ENCODE data around the gene ERF. TPM values are rescaled to one million over a fixed set of nuclear protein-coding genes. Genes with fewer than 3 reads are reported as not detected.

The ERF gene
- total RNA-seq, 1 donor from 2014 or later: 64.5 TPM

GRCh38 chr19:42284066-42284501 is 29.2 kb upstream of the ERF start:
- no peak for DNase-seq (ENCODE audit: low spot score)
- no peak for TF ChIP-seq CTCF (IDR thresholded peaks at IDR 0.05)

DNA sequence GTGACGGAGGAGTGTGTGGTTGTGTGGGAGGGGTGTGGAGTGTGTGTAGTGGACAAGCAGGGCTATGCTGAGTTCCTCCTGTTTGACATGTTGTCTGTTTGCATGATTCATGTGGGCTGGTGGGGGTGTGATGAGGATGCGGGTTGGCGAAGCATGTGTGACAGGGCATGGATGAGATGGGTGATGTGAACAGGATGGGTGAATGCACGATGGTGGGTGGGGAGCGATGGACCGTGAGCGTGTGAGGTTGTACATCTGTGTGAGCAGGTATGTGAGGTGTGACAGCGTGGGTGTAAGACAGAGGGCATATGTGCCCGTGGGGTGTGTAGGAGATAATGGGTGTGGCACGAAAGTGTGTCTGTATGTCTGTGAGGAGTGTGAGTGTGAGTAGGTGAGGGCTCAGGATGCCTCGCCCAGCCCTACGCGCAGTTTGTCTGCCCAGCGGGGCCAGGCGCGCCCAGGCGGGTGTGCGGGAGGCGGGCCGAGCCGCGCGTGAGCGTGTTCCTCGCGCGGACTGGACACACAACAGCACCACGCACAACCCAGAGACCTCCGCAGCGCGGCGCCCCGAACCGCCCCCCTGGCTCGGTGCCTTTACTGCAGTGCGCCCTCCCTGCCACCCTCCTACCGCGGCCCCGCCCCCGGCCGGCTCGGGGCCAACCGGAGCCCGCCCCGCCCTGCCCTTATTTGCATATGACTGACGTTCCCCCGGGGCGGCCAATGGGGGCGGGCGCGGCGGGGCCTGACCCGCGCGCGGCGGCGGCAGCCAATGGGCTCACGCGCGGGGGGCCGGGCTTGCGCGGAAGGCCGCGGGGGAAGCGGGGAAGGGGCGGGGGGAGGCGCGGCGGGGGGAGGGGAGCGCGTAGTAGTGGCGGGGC is 28.5 kb upstream of the ERF start:
- Mint-ChIP-seq H3K9me3 (ENCODE audit: low read depth) (no peaks in the 10 kb centered on the region), H3K4me3 (ENCODE audit: unreplicated experiment) (no peak overlapping the region), H3K4me1 (ENCODE audit: low read depth) (peaks cover 32% of the 10 kb centered on the region), H3K36me3 (ENCODE audit: low read depth) (peaks cover 6% of the 10 kb centered on the region), H3K27ac (ENCODE audit: unreplicated experiment) (no peak overlapping the region), H3K27me3 (ENCODE audit: low read depth) (no peaks in the 10 kb centered on the region)
- TF ChIP-seq CTCF (IDR thresholded peaks at IDR 0.05): no peak
- DNase-seq (ENCODE audit: low spot score): peak; percentile 96

More at GRCh38 chr19:42284066-42284501, 29.2 kb upstream of the ERF start:
- Mint-ChIP-seq H3K4me1 (ENCODE audit: low read depth) (peaks cover 26% of the 10 kb centered on the region), H3K4me3 (ENCODE audit: unreplicated experiment) (no peak overlapping the region), H3K36me3 (ENCODE audit: low read depth) (peaks cover 6% of the 10 kb centered on the region), H3K9me3 (ENCODE audit: low read depth) (no peaks in the 10 kb centered on the region), H3K27me3 (ENCODE audit: low read depth) (no peaks in the 10 kb centered on the region), H3K27ac (ENCODE audit: unreplicated experiment) (no peak overlapping the region)

DNA sequence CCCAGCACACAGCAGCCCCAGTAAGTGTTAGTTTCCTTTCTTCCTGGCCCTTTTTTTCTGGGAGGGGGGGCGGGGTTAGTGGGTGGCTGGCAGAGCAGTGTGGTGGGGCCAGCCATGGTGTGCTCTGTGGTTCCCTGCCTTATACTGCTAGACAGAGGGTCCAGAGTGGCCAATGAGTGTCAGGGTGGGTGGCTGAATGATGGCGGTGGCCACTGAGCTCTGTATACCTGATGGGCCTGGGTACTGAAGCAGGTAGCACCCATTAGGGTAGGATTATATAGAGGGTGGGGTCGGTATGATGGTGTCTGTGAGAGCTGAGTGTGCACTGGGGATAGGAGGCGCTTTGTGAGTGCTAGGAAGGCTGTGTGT is 27.9 kb upstream of the ERF start:
- Mint-ChIP-seq H3K4me3 (ENCODE audit: unreplicated experiment) (no peak overlapping the region), H3K27ac (ENCODE audit: unreplicated experiment) (no peak overlapping the region), H3K27me3 (ENCODE audit: low read depth) (no peaks in the 10 kb centered on the region), H3K9me3 (ENCODE audit: low read depth) (no peaks in the 10 kb centered on the region), H3K36me3 (ENCODE audit: low read depth) (peaks cover 4% of the 10 kb centered on the region), H3K4me1 (ENCODE audit: low read depth) (peaks cover 39% of the 10 kb centered on the region)
- no peak for TF ChIP-seq CTCF (IDR thresholded peaks at IDR 0.05)
- no peak for DNase-seq (ENCODE audit: low spot score)

DNA sequence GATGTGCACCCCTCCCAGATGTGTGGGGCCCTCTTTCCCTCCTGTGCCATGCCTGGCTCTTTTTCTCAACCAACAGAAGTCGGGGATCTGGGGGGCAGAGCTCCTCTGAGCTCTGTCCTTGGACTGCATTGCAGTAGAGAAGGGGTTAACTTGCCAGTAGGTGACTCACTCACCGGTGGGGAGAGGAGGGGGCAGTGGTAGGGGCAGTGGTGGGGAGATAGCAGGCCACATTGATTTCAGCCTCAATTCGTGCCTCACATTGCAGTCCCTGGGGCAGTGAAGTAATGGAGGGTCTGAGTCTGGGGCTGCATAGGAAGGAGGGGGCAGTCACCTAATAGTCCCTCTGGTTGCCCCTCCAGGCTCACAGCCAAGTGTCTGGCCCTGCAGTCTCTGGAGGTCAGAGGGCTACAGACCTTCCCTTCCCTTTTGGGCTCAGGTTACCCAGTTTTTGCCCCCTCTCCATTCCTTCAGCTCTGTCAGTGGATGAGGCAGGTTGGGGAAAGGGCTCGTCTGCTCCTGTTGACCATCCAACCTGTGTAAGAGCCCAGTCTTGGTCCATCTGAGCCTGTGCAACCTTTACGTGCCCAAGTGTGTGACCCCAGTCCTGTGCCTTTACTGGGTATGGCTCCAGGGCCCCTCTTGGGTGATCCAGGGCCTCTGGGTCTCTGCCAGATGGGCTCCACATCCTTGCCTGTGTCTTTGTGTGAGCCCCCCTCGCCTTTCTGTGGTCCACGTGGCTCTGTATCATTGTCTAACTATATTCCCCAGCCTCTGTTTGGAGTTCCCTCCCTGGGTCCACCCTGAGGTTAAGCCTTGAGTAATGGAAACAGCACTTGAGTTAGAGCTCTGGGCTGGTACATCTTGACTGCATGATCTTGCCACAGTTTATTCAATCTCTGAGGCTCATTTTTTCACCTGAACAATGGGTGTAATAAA is 27.2 kb upstream of the ERF start:
- Mint-ChIP-seq H3K27me3 (ENCODE audit: low read depth) (no peaks in the 10 kb centered on the region), H3K4me1 (ENCODE audit: low read depth) (peaks cover 46% of the 10 kb centered on the region), H3K9me3 (ENCODE audit: low read depth) (no peaks in the 10 kb centered on the region), H3K36me3 (ENCODE audit: low read depth) (peaks cover 2% of the 10 kb centered on the region), H3K4me3 (ENCODE audit: unreplicated experiment) (peak overlapping the region; percentile 75), H3K27ac (ENCODE audit: unreplicated experiment) (no peak overlapping the region)
- no peak for DNase-seq (ENCODE audit: low spot score)
- no peak for TF ChIP-seq CTCF (IDR thresholded peaks at IDR 0.05)

Data from chondrocyte (in vitro differentiated cells).